ENCODE measurements around the gene RETREG1. TPM values are rescaled to one million over a fixed set of nuclear protein-coding genes. Genes with fewer than 3 reads are reported as not detected.
A peak's percentile ranks its signal among the peaks of the same experiment; 100 is the strongest.

Gene RETREG1
- total RNA-seq, 8 experiments from 2014 or later, result 5.5 to 62.9 (median 9.7) TPM

DNA sequence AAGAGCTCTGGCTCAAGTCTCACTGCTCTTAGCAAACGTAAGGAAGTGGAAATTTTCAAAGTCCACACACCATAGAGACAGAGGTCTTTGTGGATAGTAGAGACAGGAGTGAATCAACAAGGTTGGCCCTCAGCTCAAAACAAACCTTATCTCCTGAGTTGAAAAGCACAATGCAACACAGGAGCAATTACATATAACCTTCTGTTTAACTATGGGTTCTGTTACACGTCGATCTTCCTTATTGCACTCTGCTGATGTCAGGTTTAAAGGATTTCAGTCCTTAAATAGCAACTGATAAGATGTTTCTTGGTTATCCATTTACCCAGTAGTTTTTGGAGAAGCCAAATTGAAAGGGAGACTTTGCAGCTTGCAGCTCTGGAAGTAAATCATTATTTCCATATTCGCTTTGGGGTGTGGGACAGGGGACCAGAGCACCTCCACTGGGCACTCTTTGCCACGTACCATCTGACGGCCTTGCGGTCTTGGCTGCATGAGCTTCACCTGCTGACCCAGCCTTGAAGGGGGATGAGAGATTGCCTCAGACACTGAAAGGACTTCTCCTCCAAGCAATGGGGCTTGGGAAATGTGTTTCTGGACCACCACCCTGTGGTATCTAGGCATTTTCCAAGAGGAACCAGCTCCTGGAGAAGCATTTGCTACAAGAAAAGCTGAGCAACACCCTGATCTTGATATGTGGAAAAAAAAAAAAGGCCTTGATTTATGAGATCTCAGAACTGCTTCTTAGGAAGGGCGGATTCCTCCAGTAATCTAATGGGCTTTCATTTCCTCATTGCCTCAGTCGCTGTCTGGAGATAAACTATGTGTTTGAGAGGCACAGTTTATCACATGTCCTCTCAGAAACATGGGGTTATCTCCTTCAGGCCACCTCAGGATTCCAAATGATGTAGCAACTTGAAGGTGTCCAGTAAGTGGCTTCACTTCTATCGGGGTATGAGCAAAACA lies 95.0 kb downstream of the RETREG1 start:
- in situ Hi-C loops (cut with MboI; ENCODE audit: low pct_unique_long_range_greater_than_20kb in 2 of 9, low sequenced_read_pairs in 9 of 9, unreplicated experiment in 9 of 9), result no loop called here
- Histone ChIP-seq H3K4me1 (replicated peaks in 1 of 2) (no peaks in the 10 kb centered on the region), H3K27ac (no peak overlapping the region), H3K4me3 (no peak overlapping the region)
- ATAC-seq (replicated peaks in 6 of 8), result peak in 1 of 8 experiments; percentile 66
- 50 to 92% (median 79%) methylated on average over 1 to 10 of the region's 10 CpGs; no CpG with 5 or more reads in 1 of the 10 experiments for WGBS, 10 experiments

DNA sequence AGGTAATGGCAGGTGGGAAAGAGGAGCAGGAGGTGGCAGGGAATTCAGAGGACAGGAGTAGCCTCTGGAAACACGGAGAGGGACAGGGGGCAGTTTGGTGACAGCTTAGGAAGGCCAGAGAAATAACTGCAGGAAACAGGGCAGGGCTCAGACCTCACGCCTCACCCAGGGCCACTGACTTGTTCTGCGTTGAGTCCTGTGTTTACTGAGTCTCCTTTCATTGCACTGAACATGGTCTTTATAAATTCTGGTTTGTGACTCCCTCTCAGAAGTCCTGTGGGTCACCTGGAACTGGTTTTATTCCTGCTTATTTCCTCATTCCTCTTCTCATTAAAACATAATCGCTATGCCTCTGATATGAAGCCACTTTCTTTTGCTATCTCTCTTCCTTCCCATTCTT lies 96.0 kb downstream of the RETREG1 start:
- in situ Hi-C loops (cut with MboI; ENCODE audit: low pct_unique_long_range_greater_than_20kb in 2 of 9, low sequenced_read_pairs in 9 of 9, unreplicated experiment in 9 of 9), result no loop called here
- H3K27ac ChIP-seq, result no peak overlapping the region
- H3K4me1 ChIP-seq (replicated peaks in 1 of 2), result no peaks in the 10 kb centered on the region
- WGBS, 10 experiments, result 7 to 75% (median 51%) methylated on average over 1 to 4 of the region's 4 CpGs; no CpG with 5 or more reads in 2 of the 10 experiments
- no peak for ATAC-seq (replicated peaks in 6 of 8)
- no peak overlapping the region for H3K4me3 ChIP-seq

DNA sequence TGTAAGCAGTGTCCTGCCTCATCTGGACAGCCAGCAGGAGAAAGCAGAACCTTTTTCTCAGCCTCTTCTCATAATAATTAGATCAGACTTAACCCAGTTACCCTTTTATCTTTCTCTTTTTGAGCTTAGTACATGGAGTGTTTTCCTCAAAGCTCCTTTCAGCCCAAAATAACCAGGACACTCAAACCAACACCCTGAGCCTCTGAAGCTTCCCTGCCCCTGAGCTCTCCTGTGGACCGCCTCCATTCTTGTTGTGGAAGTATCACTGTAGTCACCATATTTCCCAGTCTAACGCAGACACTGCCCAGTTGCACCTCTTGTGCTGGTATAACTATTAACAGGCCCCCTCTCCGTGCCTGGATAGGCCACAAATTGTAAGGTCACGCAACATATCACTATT lies 97.4 kb downstream of the RETREG1 start:
- no peak for ATAC-seq (replicated peaks in 6 of 8)
- in situ Hi-C loops (cut with MboI; ENCODE audit: low pct_unique_long_range_greater_than_20kb in 2 of 9, low sequenced_read_pairs in 9 of 9, unreplicated experiment in 9 of 9), result no loop called here
- no peak overlapping the region for H3K27ac ChIP-seq
- no peak overlapping the region for H3K4me3 ChIP-seq
- 47 to 100% (median 63%) methylated on average over 1 to 2 of the region's 4 CpGs; no CpG with 5 or more reads in 5 of the 10 experiments for WGBS, 10 experiments
- no peaks in the 10 kb centered on the region for H3K4me1 ChIP-seq (replicated peaks in 1 of 2)

DNA sequence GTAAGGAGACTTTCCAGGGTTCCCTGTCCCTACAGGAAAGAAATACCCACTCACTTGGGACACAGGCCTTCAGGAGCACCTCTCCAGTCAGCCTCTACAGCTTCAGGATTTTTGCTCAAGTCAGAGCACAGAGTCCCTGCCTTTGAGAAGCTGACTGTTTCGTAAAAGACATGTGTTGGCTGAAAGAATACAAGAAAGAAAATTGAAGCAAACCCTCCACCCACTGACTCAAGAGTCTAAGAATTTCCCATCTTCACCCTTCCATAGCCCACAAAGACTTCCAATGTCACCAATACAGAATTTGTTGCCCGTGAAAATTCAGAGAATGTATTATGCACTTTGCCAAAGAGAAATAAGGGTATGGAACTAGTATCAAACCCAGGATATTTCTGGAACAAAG lies 98.2 kb downstream of the RETREG1 start:
- no peaks in the 10 kb centered on the region for H3K4me1 ChIP-seq (replicated peaks in 1 of 2)
- H3K27ac ChIP-seq, result no peak overlapping the region
- in situ Hi-C loops (cut with MboI; ENCODE audit: low pct_unique_long_range_greater_than_20kb in 2 of 9, low sequenced_read_pairs in 9 of 9, unreplicated experiment in 9 of 9), result no loop called here
- no peak for ATAC-seq (replicated peaks in 6 of 8)
- 0 to 100% (median 88%) methylated on average over 1 to 2 of the region's 2 CpGs; no CpG with 5 or more reads in 1 of the 10 experiments for WGBS, 10 experiments
- H3K4me3 ChIP-seq, result no peak overlapping the region

DNA sequence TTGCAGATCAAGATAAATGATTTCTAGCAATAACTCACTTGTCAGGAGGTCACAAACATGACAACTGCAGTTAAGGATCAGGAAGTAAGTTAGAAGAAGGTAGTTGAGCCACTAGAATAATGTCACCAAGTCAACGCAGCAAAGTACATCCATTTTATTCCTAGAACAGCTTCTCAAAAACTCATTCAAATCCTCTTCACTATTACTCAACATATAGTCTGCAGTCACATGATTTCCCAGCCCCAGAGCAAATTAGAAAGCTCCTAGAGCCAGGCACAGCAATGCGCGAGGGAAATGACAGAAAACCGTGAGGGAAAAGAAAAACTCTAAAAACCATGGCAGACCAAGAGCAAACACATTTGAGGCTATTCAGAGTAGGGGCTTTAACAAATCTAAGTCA lies 101.3 kb downstream of the RETREG1 start:
- H3K4me1 ChIP-seq (replicated peaks in 1 of 2), result no peaks in the 10 kb centered on the region
- H3K27ac ChIP-seq, result no peak overlapping the region
- WGBS, 10 experiments, result 68 to 95% (median 87%) methylated on average over 1 to 4 of the region's 4 CpGs; no CpG with 5 or more reads in 1 of the 10 experiments
- in situ Hi-C loops (cut with MboI; ENCODE audit: low pct_unique_long_range_greater_than_20kb in 2 of 9, low sequenced_read_pairs in 9 of 9, unreplicated experiment in 9 of 9), result no loop called here
- no peak for ATAC-seq (replicated peaks in 6 of 8)
- no peak overlapping the region for H3K4me3 ChIP-seq

DNA sequence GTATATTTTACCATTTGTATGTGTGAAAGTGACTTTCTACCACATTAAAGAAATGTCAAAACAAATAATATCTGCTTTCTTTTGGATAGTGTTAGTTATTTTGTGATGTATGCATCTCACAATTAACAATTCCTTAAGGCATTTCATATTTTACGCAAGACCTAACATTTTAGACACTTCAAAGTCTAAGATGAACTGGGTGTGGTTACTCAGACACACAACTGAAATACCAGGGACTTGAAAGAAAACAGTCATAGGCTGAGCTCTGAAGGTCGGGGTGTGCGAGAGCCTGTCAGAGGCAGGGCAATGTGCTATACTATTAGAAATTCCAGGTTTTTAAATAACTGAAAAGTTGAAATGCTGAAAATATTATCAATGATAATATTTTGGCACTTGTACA lies 106.7 kb downstream of the RETREG1 start:
- Histone ChIP-seq H3K27ac (no peak overlapping the region), H3K4me1 (replicated peaks in 1 of 2) (no peaks in the 10 kb centered on the region), H3K4me3 (no peak overlapping the region)
- peak in 1 of 8 experiments; percentile 39 for ATAC-seq (replicated peaks in 6 of 8)
- WGBS, 10 experiments, result 49 to 100% (median 85%) methylated on average over 1 to 3 of the region's 3 CpGs; no CpG with 5 or more reads in 2 of the 10 experiments
- in situ Hi-C loops (cut with MboI; ENCODE audit: low pct_unique_long_range_greater_than_20kb in 2 of 9, low sequenced_read_pairs in 9 of 9, unreplicated experiment in 9 of 9), result no loop called here

DNA sequence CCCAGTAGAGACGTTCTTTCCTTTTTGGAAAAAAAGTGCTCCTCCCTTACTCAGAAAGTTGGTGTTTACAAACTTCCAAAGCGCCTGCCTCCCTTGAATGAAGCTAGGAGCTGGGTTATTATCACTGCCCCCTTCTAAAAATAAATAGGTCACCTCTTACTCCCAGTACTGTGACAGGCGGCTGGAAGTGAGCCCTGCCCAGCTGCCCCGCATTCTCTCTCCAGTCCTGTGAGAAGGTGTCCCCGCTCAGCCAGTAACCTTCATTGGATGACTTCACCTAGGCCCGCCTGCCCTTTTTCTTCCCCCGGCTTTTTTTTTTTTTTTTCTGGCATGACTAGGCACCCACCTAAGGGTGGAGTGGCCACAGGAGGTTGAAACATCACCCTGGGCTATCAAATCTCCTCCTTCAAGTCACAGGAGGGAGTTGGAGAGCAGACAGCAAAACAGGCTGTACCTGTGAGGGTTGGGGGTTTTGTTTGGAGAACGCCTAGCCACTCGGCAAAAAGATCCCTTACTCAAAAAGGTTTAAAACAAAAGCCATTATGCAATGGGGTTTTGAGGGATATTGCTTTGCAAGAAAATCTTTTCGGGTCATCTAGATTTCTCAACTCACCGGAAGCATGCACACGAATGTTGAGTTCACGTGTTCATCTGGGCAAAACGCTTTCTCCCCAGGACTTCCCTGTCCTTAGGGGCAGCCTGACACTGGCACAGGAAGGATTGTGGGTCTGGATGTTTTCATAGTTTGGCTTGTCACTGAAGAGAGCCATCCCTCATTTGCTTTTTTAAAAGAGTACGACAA lies 107.9 kb downstream of the RETREG1 start:
- Histone ChIP-seq H3K4me3 (no peak overlapping the region), H3K27ac (no peak overlapping the region), H3K4me1 (replicated peaks in 1 of 2) (no peaks in the 10 kb centered on the region)
- WGBS, 10 experiments, result 15 to 100% (median 67%) methylated on average over 1 to 12 of the region's 15 CpGs
- in situ Hi-C loops (cut with MboI; ENCODE audit: low pct_unique_long_range_greater_than_20kb in 2 of 9, low sequenced_read_pairs in 9 of 9, unreplicated experiment in 9 of 9), result no loop called here
- ATAC-seq (replicated peaks in 6 of 8), result peak in 6 of 8 experiments; percentile 37 to 88 (median 40)

DNA sequence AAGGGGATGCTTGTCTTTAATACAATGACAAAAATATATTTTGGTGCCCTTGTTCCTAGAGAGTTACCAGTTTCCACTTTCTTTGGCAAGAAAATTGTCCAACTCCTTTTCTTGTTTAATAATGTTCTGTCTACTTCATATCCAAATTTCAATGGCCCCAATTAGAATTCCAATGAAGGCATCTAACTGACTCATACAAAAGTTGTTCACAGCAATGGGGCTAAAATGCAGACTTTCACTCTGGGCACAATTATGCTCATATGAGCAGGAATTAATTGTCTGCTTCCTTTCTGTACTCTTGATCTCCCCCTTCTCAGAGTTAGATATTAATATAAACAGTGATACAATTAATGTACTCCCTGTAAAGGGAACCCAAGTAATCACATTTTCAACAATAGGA lies 109.1 kb downstream of the RETREG1 start:
- no peaks in the 10 kb centered on the region for H3K4me1 ChIP-seq (replicated peaks in 1 of 2)
- no peak overlapping the region for H3K4me3 ChIP-seq
- H3K27ac ChIP-seq, result no peak overlapping the region
- ATAC-seq (replicated peaks in 6 of 8), result peak in 1 of 8 experiments; percentile 35
- in situ Hi-C loops (cut with MboI; ENCODE audit: low pct_unique_long_range_greater_than_20kb in 2 of 9, low sequenced_read_pairs in 9 of 9, unreplicated experiment in 9 of 9), result no loop called here

DNA sequence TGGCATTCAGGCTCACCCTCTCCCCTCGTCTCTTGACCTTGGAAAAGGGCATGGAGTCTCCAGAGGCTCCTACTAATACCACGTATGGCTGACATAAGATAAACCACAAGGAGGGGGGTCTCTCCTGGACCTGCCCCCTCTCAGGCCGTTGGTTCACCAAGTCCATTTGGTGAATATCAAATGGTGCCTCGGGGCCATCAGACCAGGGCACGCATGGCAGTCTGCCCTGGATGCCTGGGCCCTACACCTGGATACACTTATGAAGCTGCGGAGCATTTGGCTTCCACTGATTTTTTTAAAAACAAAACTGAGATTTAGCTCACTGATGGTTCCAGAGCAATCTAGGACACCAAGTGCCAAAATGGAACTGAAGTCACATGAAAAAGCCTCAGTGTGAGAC lies 110.9 kb downstream of the RETREG1 start:
- 56 to 83% (median 73%) methylated on average over 3 to 5 of the region's 6 CpGs; no CpG with 5 or more reads in 6 of the 10 experiments for WGBS, 10 experiments
- in situ Hi-C loops (cut with MboI; ENCODE audit: low pct_unique_long_range_greater_than_20kb in 2 of 9, low sequenced_read_pairs in 9 of 9, unreplicated experiment in 9 of 9), result no loop called here
- Histone ChIP-seq H3K4me1 (replicated peaks in 1 of 2) (no peaks in the 10 kb centered on the region), H3K27ac (no peak overlapping the region), H3K4me3 (no peak overlapping the region)
- no peak for ATAC-seq (replicated peaks in 6 of 8)

DNA sequence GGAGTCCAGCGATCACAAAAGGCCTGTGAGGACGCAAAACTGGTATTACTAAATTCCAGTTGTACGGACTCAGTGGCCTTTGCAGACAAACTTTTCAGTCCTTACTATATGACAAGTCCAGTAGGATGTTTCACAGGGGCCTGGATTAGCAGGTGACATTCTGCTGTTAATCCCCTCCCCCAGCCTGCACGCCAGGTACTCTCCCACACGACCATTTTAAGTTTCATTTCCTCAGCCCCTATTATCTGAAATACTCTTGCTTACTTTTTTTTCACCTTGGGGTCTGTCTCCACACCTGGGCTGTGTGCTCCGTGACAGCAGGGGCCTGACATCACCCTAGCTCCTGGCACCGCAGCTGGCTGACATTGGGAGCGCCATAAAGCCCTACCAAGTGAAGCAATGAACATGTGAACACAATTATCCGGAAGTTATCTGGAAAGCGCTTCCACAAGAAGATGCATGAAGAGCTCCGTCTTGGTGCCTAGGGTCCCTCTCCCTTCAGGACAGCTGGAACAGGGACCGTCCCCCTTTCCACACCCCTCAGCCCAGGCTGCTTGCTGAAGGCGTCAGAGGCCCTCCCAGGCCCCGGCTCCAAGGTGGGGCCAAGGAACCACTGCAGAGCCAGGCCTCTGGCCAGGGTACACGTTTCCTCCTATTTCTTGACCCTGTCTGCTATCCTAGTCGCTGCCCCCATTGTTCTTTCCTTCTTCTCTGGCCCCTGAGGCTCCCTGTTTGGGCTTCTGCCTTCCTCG lies 111.5 kb downstream of the RETREG1 start:
- Histone ChIP-seq H3K4me1 (replicated peaks in 1 of 2) (no peaks in the 10 kb centered on the region), H3K27ac (no peak overlapping the region), H3K4me3 (no peak overlapping the region)
- ATAC-seq (replicated peaks in 6 of 8), result no peak
- WGBS, 10 experiments, result 68 to 100% (median 90%) methylated on average over 4 to 9 of the region's 17 CpGs; no CpG with 5 or more reads in 1 of the 10 experiments
- in situ Hi-C loops (cut with MboI; ENCODE audit: low pct_unique_long_range_greater_than_20kb in 2 of 9, low sequenced_read_pairs in 9 of 9, unreplicated experiment in 9 of 9), result no loop called here

DNA sequence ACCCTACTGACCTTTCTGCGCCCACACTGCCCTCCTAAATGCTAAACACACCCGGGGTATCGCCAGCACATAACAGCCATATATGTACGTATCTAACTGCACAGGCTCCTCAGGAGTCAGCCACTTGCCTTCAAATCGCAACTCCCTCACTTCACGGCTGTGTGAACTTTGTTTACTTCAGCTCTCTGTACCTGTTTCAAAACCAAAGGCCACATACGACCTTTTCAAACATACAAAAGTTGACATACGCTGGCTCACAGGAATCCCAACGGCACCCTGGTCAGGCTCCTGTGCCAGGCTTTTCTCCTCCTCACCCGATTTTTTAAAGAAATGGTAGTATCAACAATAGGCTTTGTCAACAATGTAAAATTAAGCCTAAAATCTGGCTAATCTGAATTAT lies 112.2 kb downstream of the RETREG1 start:
- in situ Hi-C loops (cut with MboI; ENCODE audit: low pct_unique_long_range_greater_than_20kb in 2 of 9, low sequenced_read_pairs in 9 of 9, unreplicated experiment in 9 of 9), result no loop called here
- H3K27ac ChIP-seq, result no peak overlapping the region
- WGBS, 10 experiments, result 68 to 100% (median 93%) methylated on average over 1 to 9 of the region's 10 CpGs; no CpG with 5 or more reads in 2 of the 10 experiments
- ATAC-seq (replicated peaks in 6 of 8), result no peak
- H3K4me1 ChIP-seq (replicated peaks in 1 of 2), result no peaks in the 10 kb centered on the region
- H3K4me3 ChIP-seq, result no peak overlapping the region

DNA sequence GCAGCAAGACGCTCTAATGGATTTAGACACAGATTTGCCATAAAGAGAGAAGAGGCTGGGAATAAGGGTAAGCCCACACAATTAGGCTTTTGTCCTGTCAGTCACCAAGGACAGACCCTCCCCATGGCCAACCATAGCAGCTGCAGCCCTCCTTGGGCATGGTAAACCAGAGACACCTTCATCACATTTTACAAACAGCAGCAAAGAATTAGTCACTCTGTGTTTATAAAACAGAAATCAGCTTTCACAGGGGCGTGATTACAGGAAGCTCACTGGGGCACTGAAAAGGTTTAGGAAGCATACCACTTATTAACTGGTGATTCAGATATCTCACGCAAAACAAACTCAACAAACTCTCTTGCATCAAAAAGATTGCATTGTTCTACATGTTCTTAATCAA lies 113.9 kb downstream of the RETREG1 start:
- H3K4me1 ChIP-seq (replicated peaks in 1 of 2), result no peaks in the 10 kb centered on the region
- no peak overlapping the region for H3K27ac ChIP-seq
- no peak for ATAC-seq (replicated peaks in 6 of 8)
- no peak overlapping the region for H3K4me3 ChIP-seq
- in situ Hi-C loops (cut with MboI; ENCODE audit: low pct_unique_long_range_greater_than_20kb in 2 of 9, low sequenced_read_pairs in 9 of 9, unreplicated experiment in 9 of 9), result no loop called here
- WGBS, 10 experiments, result 70 to 100% (median 92%) methylated on average over 1 to 3 of the region's 3 CpGs; no CpG with 5 or more reads in 1 of the 10 experiments
